GM12801 (cell line): ENCODE data around the gene ZNF503.

ENCODE experiments used
- CTCF ChIP-seq: IDR thresholded peaks from one replicate; pipeline ENCODE4 v1.5.1; 2011; ENCODE audit warnings: control low read depth; ENCODE audit not compliant: insufficient read length; ENCODE audit errors: extremely low read depth

Gene ZNF503

GRCh38 chr10:75437693-75438092 lies 36.1 kb upstream of the ZNF503 start:
- no peak for TF ChIP-seq CTCF

DNA sequence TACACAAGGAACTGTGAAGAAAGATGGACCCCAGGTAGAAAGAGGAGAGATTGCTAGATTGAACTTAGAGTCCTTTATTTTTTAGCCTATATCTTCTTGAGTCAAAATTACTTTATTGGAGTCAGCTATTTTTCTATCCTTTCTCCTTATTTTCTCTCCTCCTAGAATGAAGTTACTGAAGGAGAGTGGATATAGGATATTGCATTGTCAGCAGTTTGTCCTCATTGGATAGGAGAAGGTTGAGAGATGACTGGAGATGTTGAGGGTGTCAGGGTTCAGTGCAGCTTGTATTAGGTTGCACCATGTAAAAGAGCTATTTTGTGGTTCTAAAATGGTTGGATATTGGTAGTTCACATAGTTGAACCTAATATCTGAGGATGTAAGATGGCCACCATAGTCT lies 35.3 kb upstream of the ZNF503 start:
- no peak for TF ChIP-seq CTCF

DNA sequence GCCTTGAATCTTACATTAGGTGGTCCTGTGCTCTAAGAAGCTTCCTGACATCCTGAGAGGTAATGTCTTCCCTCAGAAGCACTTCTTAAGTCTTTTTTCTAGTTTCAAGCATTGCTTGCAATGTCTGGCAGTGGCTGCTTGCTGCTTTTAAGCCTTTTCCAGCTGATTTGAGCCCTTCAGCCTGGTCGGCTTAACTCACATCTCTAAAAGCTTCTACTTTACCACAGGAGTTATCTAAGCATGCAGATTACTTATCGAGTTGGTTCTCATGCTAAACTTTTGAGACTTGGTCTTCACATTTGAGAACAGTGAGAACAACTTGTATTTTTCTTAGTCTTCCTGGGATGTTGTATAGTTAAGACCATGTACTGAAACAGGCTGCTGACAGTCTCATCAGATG lies 33.7 kb upstream of the ZNF503 start:
- TF ChIP-seq CTCF = no peak

DNA sequence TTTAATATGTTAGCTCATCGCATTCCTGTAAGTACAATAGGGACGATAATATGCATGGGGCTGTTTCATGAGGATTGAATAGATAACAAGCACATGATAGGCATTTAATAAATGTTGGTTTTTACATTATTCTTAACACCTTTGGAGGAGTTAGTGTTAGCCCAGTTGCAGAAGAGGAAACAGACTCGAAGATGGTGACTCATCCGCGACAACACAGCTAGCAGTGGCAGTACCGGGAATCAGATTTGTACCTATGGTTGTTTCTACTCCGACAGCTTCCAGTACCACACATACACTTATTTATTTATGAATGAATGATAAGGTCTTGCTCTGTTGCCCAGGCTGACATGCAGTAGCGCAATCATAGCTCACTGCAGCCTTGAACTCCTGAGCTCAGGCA lies 32.7 kb upstream of the ZNF503 start:
- no peak for TF ChIP-seq CTCF

GRCh38 chr10:75433216-75433615 lies 31.7 kb upstream of the ZNF503 start:
- TF ChIP-seq CTCF = no peak

- TF ChIP-seq CTCF = no peak
Measured at GRCh38 chr10:75432763-75433162, 31.2 kb upstream of the ZNF503 start.

GRCh38 chr10:75432176-75432575 lies 30.6 kb upstream of the ZNF503 start:
- TF ChIP-seq CTCF = no peak
